H1 (cell line): ENCODE measurements around the gene KRTAP5-4. TPM values are rescaled to one million over a fixed set of nuclear protein-coding genes. Genes with fewer than 3 reads are reported as not detected.

Source experiments
- CTCF ChIA-PET: fragments of 300-600 bp; sonication (Branson Sonifier 250); formaldehyde crosslinking; loops from one replicate; lab custom pipeline; 2021; ENCODE audit not compliant: partially characterized antibody; lab: Charles Lee
- POLR2A ChIA-PET: fragments of 300-600 bp; sonication (Branson Sonifier 250); formaldehyde crosslinking; loops from one replicate; lab custom pipeline; 2021; ENCODE audit warnings: inconsistent platforms; ENCODE audit not compliant: partially characterized antibody; lab: Charles Lee
- DNase-seq, 2 experiments: peaks; one replicate each; pipeline versions ENCODE4 v3.0.0 to v3.0.0-alpha.2; 2010 to 2022; ENCODE audit warnings: low spot score in 2 of 2, low read depth in 1 of 2, mixed read lengths in 1 of 2
- FAIRE-seq: peaks from 2 replicates; lab custom pipeline; 2011; peaks lifted over from hg19 to GRCh38; lab: Jason Lieb, UNC
- H2AFZ ChIP-seq: 2 replicates; pipeline ENCODE4 v1.8.1; 2012; ENCODE audit warnings: low read length, inconsistent platforms
- H2AK5ac ChIP-seq: 2 replicates; pipeline ENCODE4 v1.6.1; 2013; ENCODE audit warnings: low read depth, low read length
- H2BK120ac ChIP-seq: replicated peaks from 2 replicates; pipeline ENCODE3; 2013; ENCODE audit warnings: low read depth, low read length, inconsistent platforms
- H2BK12ac ChIP-seq: 2 replicates; pipeline ENCODE4 v1.6.1; 2013; ENCODE audit warnings: low read depth, low read length
- H2BK15ac ChIP-seq: 2 replicates; pipeline ENCODE4 v1.6.1; 2013; ENCODE audit warnings: low read length
- H2BK20ac ChIP-seq: 2 replicates; pipeline ENCODE4 v1.6.1; 2013; ENCODE audit warnings: low read length
- H2BK5ac ChIP-seq: 2 replicates; pipeline ENCODE4 v1.6.1; 2013; ENCODE audit warnings: low read depth, low read length
- H3K14ac ChIP-seq: 2 replicates; pipeline ENCODE4 v1.6.1; 2013; ENCODE audit warnings: inconsistent platforms; ENCODE audit not compliant: insufficient read length
- H3K18ac ChIP-seq: 2 replicates; pipeline ENCODE4 v1.6.1; 2013; ENCODE audit warnings: low read length; ENCODE audit errors: extremely low read depth
- H3K23ac ChIP-seq: 2 replicates; pipeline ENCODE4 v1.6.1; 2013; ENCODE audit warnings: inconsistent platforms; ENCODE audit not compliant: insufficient read length
- H3K23me2 ChIP-seq: 2 replicates; pipeline ENCODE4 v1.6.1; 2013; ENCODE audit warnings: low read depth, low read length
- H3K27ac ChIP-seq: 2 replicates; pipeline ENCODE4 v1.6.1; 2011; ENCODE audit warnings: low read depth, low read length, inconsistent platforms
- H3K27me3 ChIP-seq, 4 experiments: replicated peaks in 1 of 4; 1 replicate in 1 of 4; 2 replicates in 3 of 4; pipeline versions ENCODE4 v1.6.1 to v1.8.1; 2011 to 2013; ENCODE audit warnings: low read length in 3 of 4, mild to moderate bottlenecking in 3 of 4, inconsistent platforms in 2 of 4, mixed read lengths in 2 of 4, moderate library complexity in 1 of 4; ENCODE audit not compliant: control insufficient read depth in 3 of 4, insufficient read depth in 3 of 4; ENCODE audit errors: extremely low read depth in 1 of 4
- H3K36me3 ChIP-seq, 4 experiments: 2 replicates each; pipeline versions ENCODE4 v1.6.1 to v1.8.1; 2011 to 2013; ENCODE audit warnings: mild to moderate bottlenecking in 4 of 4, low read length in 3 of 4, moderate library complexity in 2 of 4, control low read depth in 1 of 4, inconsistent platforms in 1 of 4; ENCODE audit not compliant: insufficient read depth in 4 of 4, control insufficient read depth in 2 of 4
- H3K4ac ChIP-seq: replicated peaks from 2 replicates; pipeline ENCODE3; 2013; ENCODE audit warnings: low read length, low read depth, mixed read lengths, inconsistent platforms; ENCODE audit not compliant: insufficient read length
- H3K4me1 ChIP-seq, 4 experiments: replicated peaks in 1 of 4; 1 replicate in 1 of 4; 2 replicates in 3 of 4; pipeline versions ENCODE4 v1.6.1 to v1.8.1; 2011 to 2013; ENCODE audit warnings: low read length in 3 of 4, inconsistent platforms in 2 of 4, mixed read lengths in 1 of 4; ENCODE audit not compliant: insufficient read depth in 4 of 4, control insufficient read depth in 3 of 4
- H3K4me2 ChIP-seq, 2 experiments: 2 replicates each; pipeline versions ENCODE4 v1.6.1 to v1.8.1; 2011 to 2013; ENCODE audit warnings: low read depth in 2 of 2, low read length in 2 of 2, control low read depth in 1 of 2, inconsistent platforms in 1 of 2, mild to moderate bottlenecking in 1 of 2; ENCODE audit not compliant: insufficient read depth in 1 of 2
- H3K4me3 ChIP-seq, 4 experiments: fragments of 200-600, 300-600 bp in 1 of 4; sonication (generic), shearing (Covaris generic), sonication (Bioruptor Twin) in 1 of 4; 2 replicates each; pipeline versions ENCODE4 v1.5.1 to v1.8.1; 2011 to 2016; ENCODE audit warnings: low read length in 4 of 4, low read depth in 3 of 4, control low read depth in 2 of 4, inconsistent platforms in 2 of 4, mild to moderate bottlenecking in 2 of 4, mixed read lengths in 1 of 4, moderate library complexity in 1 of 4; ENCODE audit not compliant: insufficient read depth in 2 of 4; ENCODE audit errors: extremely low read depth in 1 of 4
- H3K56ac ChIP-seq: replicated peaks from 2 replicates; pipeline ENCODE3; 2013; ENCODE audit warnings: low read depth, mild to moderate bottlenecking, mixed read lengths, low read length, inconsistent platforms; ENCODE audit not compliant: insufficient read length
- H3K79me1 ChIP-seq: 2 replicates; pipeline ENCODE4 v1.6.1; 2013; ENCODE audit warnings: low read depth, low read length, control low read depth
- H3K79me2 ChIP-seq, 2 experiments: 2 replicates each; pipeline versions ENCODE4 v1.6.1 to v1.8.1; 2012 to 2013; ENCODE audit warnings: low read length in 2 of 2, mild to moderate bottlenecking in 2 of 2, inconsistent platforms in 1 of 2; ENCODE audit not compliant: insufficient read depth in 2 of 2, control insufficient read depth in 1 of 2
- H3K9ac ChIP-seq, 4 experiments: replicated peaks in 1 of 4; 1 replicate in 1 of 4; 2 replicates in 3 of 4; pipeline versions ENCODE4 v1.6.1 to v1.8.1; 2011 to 2013; ENCODE audit warnings: low read depth in 3 of 4, low read length in 3 of 4, control low read depth in 2 of 4, mild to moderate bottlenecking in 2 of 4, moderate library complexity in 2 of 4, inconsistent platforms in 1 of 4; ENCODE audit errors: extremely low read depth in 1 of 4
- H3K9me3 ChIP-seq, 2 experiments: 2 replicates each; pipeline versions ENCODE4 v1.6.1 to v1.8.1; 2012 to 2013; ENCODE audit warnings: mild to moderate bottlenecking in 2 of 2, moderate library complexity in 2 of 2, control low read depth in 1 of 2, inconsistent platforms in 1 of 2, low read depth in 1 of 2, low read length in 1 of 2, mixed read lengths in 1 of 2; ENCODE audit not compliant: insufficient read depth in 2 of 2
- H4K20me1 ChIP-seq, 2 experiments: replicated peaks in 1 of 2; 2 replicates each; pipeline versions ENCODE3 to v1.8.1; 2011 to 2013; ENCODE audit warnings: inconsistent platforms in 2 of 2, low read length in 2 of 2, mild to moderate bottlenecking in 1 of 2; ENCODE audit not compliant: insufficient read depth in 2 of 2, control insufficient read depth in 1 of 2
- H4K5ac ChIP-seq: 2 replicates; pipeline ENCODE4 v1.6.1; 2013; ENCODE audit warnings: low read length, low read depth, mixed read lengths, inconsistent platforms; ENCODE audit not compliant: insufficient read length
- H4K8ac ChIP-seq: 2 replicates; pipeline ENCODE4 v1.8.0; 2013; ENCODE audit warnings: mild to moderate bottlenecking, moderate library complexity, low read length, inconsistent platforms; ENCODE audit not compliant: insufficient read depth; ENCODE audit errors: extremely low read depth
- H4K91ac ChIP-seq: replicated peaks from 2 replicates; pipeline ENCODE3; 2013; ENCODE audit warnings: low read length, mixed read lengths, inconsistent platforms; ENCODE audit not compliant: insufficient read length
- ASH2L ChIP-seq: fragments of 200-600, 300-600 bp; sonication (generic); IDR thresholded peaks from one replicate; pipeline ENCODE4 v1.7.1; 2017; ENCODE audit warnings: low read length
- KDM4A ChIP-seq: IDR thresholded peaks from one replicate; pipeline ENCODE4 v1.7.1; 2012; ENCODE audit warnings: low read depth, mild to moderate bottlenecking, moderate library complexity, low read length, inconsistent platforms; ENCODE audit not compliant: severe bottlenecking
- SIN3A ChIP-seq, 2 experiments: IDR thresholded peaks in 1 of 2; conservative IDR thresholded peaks in 1 of 2; 2 replicates each; pipeline ENCODE4 v1.6.1; 2011 to 2012; ENCODE audit warnings: low read length in 2 of 2, improper control_type of control experiment in 1 of 2, low read depth in 1 of 2, mild to moderate bottlenecking in 1 of 2
- SP2 ChIP-seq: IDR thresholded peaks from 2 replicates; pipeline ENCODE4 v1.6.1; 2012; ENCODE audit warnings: mild to moderate bottlenecking, low read length, inconsistent platforms
- SUZ12 ChIP-seq: fragments of 200-600 bp; sonication (generic); IDR thresholded peaks from 2 replicates; pipeline ENCODE4 v1.6.1; 2012; ENCODE audit warnings: mild to moderate bottlenecking, inconsistent platforms, low read length, moderate library complexity, mixed read lengths
- TAF7 ChIP-seq: optimal IDR thresholded peaks from 2 replicates; pipeline ENCODE3; 2011; ENCODE audit warnings: low read depth, mild to moderate bottlenecking, inconsistent platforms, low read length, moderate library complexity, borderline replicate concordance
- TEAD4 ChIP-seq: IDR thresholded peaks from 2 replicates; pipeline ENCODE4 v1.6.1; 2012; ENCODE audit warnings: low read depth, low read length, inconsistent platforms, mixed read lengths
- YY1 ChIP-seq: IDR thresholded peaks from 2 replicates; pipeline ENCODE4 v1.6.1; 2011; ENCODE audit warnings: low read depth, mild to moderate bottlenecking, low read length
- WGBS, 2 experiments: shearing (Covaris generic) in 1 of 2; methylation state at CpG; one replicate each; pipeline versions ENCODE4 v1.1.6 to v1.1.7; 2013 to 2015; ENCODE audit warnings: low lambda C conversion rate in 2 of 2, mixed read lengths in 2 of 2, inconsistent platforms in 1 of 2, low coverage in 1 of 2, missing lambda C conversion rate in 1 of 2; ENCODE audit not compliant: insufficient replicate concordance in 2 of 2, insufficient coverage in 1 of 2, insufficient read length in 1 of 2; ENCODE audit errors: extremely low coverage in 1 of 2, missing lambda C conversion rate in 1 of 2; 5-methylcytosine and 5-hydroxymethylcytosine counted together
- polyA plus RNA-seq, 7 experiments: library from polyadenylated mRNA; depleted of rRNA in 3 of 7; stranded (reverse) in 5 of 7; unstranded in 2 of 7; fragments of >200 nt in 5 of 7; fragments of 200-250 nt in 2 of 7; gene quantifications; 1 replicate in 5 of 7; 2 replicates in 1 of 7; 4 replicates in 1 of 7; pipeline versions ENCODE4 v1.2.1 to v1.2.3, GENCODE V29; 2011 to 2013; ENCODE audit warnings: missing spikeins in 2 of 7, mixed read lengths in 2 of 7
- total RNA-seq: library from RNA; stranded (reverse); fragmentation: NEBNext Ultra II Directional; extraction: Animal tissue kit (Norgen Biotek cat#: 25700); gene quantifications from 2 replicates; pipeline ENCODE4 v1.2.1, GENCODE V29; 2021
- TF ChIP-seq, protein P1 (sequence below): IDR thresholded peaks from 2 replicates; pipeline ENCODE4 v1.6.1; 2011; ENCODE audit warnings: low read length, improper control_type of control experiment

KRTAP5-4 gene
- total and polyA plus RNA-seq, 2 of the 8 experiments (the other 6 are each of a cell fraction or from before 2014, with no cell fraction given), result not detected

DNA sequence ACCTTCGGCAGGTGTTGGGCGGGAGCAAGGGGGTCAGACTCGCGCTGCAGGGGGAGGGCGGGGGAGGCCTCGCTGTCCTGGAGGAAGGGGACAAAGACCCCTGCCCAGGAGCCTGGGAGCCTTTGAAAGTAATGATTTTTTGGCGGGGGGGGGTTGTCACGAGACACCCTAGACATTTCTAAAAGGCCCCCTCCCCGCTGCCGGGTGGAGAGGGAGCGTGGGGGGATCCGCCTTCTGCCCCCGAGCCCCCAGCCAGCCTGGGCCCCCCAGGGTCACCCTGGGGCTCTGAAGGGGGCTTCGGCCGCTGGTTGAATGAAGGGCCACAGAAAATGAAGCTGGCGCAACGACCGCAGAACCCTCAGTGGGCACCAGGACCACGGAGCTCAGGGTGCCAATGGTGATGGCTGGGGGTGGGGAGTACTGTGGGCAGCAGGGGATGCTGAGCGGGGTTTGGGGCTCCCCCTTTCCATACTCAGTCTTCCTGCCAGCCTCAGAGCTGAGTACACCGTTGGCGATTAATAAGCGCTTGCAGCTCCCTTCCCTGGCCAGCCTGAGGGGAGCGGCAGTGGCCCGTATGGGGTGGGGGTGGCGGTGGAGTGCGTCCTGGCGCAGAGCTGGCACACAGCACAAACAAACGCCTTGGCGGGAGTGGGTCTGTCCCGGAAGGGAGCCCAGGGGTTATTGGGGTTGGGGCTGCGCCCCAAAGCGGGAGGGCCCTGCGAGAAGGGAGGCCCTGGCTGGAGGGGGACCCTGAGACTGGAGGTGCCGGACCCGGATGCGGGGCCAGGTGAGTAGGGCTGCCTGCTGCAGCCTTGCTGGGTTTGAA, 48.6 kb downstream of the KRTAP5-4 start:
- no peak overlapping the region for H4K5ac ChIP-seq
- no peak overlapping the region for H3K56ac ChIP-seq
- H4K91ac ChIP-seq, result no peak overlapping the region
- H3K79me2 ChIP-seq, result no peaks in the 10 kb centered on the region
- H2BK20ac ChIP-seq, result 0 out of 2 replicates have a peak overlapping the region, but pooled peaks have one; percentile 48
- H2AK5ac ChIP-seq, result no peak overlapping the region
- H3K36me3 ChIP-seq, result no peaks in the 10 kb centered on the region
- H2BK12ac ChIP-seq, result peak overlapping the region; percentile 19; the same call in 1 of the 2 replicates
- no peak overlapping the region for H2BK120ac ChIP-seq
- no peak overlapping the region for H3K14ac ChIP-seq
- H4K20me1 ChIP-seq, result peaks cover 4 to 18% of the 10 kb centered on the region in 2 experiments
- ChIA-PET CTCF (interaction anchor here (0.7 to 8.2 kb wide), 14 partner anchors 8 to 108 kb away, joined by 3 to 144 read pairs (median 13); partner anchors contain the start of genes KRTAP5-1 and KRTAP5-2), POLR2A (interaction anchor here (0.7 to 2.6 kb wide), 5 partner anchors 8 to 25 kb away, joined by 3 to 34 read pairs (median 6); no protein-coding TSS in a partner anchor)
- H3K23ac ChIP-seq, result no peak overlapping the region
- peak in 1 of 2 experiments; percentile 71 for DNase-seq
- no peak overlapping the region for H3K27ac ChIP-seq
- peak overlapping the region; percentile 48 to 79 for H3K4me2 ChIP-seq
- 15% methylated on average over 23 of the region's 37 CpGs; no CpG with 5 or more reads in 1 of the 2 experiments for WGBS, 2 experiments
- no peak overlapping the region for H4K8ac ChIP-seq
- H3K9me3 ChIP-seq, result peaks cover 0 to 4% of the 10 kb centered on the region in 2 experiments; a peak in 2 of 4 replicates
- peak overlapping the region; percentile 2; the same call in 1 of the 2 replicates for H3K18ac ChIP-seq
- H2BK5ac ChIP-seq, result no peak overlapping the region
- peaks cover 0 to 38% (median 23%) of the 10 kb centered on the region in 4 experiments; a peak in 6 of 7 replicates for H3K4me1 ChIP-seq
- H3K27me3 ChIP-seq, result peaks cover 18 to 54% (median 49%) of the 10 kb centered on the region in 4 experiments
- H2BK15ac ChIP-seq, result peak overlapping the region; percentile 46; the same call in 1 of the 2 replicates
- H3K79me1 ChIP-seq, result no peaks in the 10 kb centered on the region
- H2AFZ ChIP-seq, result no peak overlapping the region
- peak overlapping the region in 2 of 4 experiments; percentile 33 to 71; a peak in 4 of 8 replicates for H3K4me3 ChIP-seq
- H3K9ac ChIP-seq, result no peak overlapping the region
- H3K4ac ChIP-seq, result no peak overlapping the region
- no peak for FAIRE-seq
- H3K23me2 ChIP-seq, result no peaks in the 10 kb centered on the region; the same call in 1 of the 2 replicates
- TF ChIP-seq, protein P1, sequence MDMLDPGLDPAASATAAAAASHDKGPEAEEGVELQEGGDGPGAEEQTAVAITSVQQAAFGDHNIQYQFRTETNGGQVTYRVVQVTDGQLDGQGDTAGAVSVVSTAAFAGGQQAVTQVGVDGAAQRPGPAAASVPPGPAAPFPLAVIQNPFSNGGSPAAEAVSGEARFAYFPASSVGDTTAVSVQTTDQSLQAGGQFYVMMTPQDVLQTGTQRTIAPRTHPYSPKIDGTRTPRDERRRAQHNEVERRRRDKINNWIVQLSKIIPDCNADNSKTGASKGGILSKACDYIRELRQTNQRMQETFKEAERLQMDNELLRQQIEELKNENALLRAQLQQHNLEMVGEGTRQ, result no peak
- TF ChIP-seq ASH2L, result no peak
- TF ChIP-seq SUZ12, result peak; percentile 56
- no peak for TF ChIP-seq TAF7
- peak; percentile 4 for TF ChIP-seq KDM4A
- TF ChIP-seq TEAD4, result no peak
- no peak for TF ChIP-seq SP2
- no peak for TF ChIP-seq SIN3A (conservative IDR thresholded peaks at IDR 0.05 in 1 of 2, IDR thresholded peaks at IDR 0.05 in 1 of 2; ENCODE audit: low read depth in 1 of 2, low read length in 2 of 2)
- no peak for TF ChIP-seq YY1
